GM19397 (cell line): ENCODE data around the gene SIGLEC7.

ENCODE experiments used
- ATAC-seq: cut with Tn5 transposase; IDR thresholded peaks from one replicate; pipeline ENCODE4 v1.9.1; 2021; ENCODE audit warnings: mild to moderate bottlenecking, moderate library complexity; ENCODE audit not compliant: unreplicated experiment

Gene SIGLEC7

DNA sequence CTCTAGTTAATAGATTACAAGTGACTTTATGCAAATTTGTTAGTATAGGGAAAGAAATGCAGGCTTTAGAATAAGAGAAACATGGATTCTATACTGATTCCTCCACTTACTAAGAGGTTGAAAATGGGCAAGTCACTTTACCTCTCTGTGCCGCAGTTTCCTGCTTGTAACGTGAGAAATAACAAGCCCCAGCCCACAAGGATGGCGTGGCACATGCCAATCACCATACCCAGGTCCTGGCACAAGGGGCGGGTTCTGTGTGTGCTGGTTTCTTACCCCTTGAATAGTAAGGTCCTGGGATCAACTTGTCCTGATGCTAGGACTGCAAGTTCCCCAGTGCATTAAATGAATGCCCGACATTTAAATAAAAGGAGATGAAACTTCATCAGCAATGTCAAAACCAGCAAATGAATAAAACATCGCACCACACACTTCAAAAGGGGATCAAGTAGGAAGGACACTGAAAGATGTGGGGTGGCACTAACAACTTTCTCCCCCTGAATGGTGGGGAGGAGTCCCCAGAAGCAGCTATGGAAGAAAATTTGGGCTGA is 25.3 kb upstream of the SIGLEC7 start:
- no peak for ATAC-seq

DNA sequence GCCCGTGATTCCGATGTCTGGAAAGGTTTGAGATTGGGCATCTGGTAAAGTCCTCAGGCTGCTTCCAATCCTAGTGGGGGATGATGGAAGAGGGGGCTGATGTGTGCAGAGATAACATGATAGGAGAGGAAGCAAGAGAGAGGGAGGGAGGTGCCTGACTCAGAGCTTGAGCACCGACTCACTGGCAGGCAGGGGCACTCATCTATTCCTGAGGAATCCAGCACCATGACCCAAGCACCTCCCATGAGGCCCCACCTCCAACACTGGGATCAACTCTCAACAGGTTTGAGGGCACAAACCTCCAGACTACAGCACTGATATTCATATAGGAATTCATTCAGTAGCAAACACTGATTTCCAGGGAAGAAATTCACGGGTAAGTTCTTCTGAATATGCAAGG is 23.0 kb upstream of the SIGLEC7 start:
- no peak for ATAC-seq

DNA sequence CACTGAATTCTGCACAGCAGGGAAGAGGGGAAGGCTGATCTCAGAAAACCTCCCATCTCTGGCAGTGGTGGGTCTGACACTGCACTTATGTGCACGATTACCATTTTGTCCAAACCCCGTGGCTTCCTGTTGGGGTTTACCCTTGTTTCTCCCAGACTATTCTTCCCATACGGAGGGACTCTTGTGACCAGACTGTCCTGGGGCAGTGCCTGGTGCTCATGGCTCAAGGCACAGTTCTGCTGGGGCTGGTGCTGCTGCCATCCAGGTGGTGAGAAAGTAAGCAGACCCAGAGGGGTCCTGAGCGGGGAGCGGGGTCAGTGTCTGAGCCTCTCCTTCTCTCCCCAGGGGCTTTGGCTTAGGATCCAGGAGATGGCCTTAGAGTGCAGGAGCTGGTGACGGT is 22.5 kb upstream of the SIGLEC7 start:
- ATAC-seq: no peak

DNA sequence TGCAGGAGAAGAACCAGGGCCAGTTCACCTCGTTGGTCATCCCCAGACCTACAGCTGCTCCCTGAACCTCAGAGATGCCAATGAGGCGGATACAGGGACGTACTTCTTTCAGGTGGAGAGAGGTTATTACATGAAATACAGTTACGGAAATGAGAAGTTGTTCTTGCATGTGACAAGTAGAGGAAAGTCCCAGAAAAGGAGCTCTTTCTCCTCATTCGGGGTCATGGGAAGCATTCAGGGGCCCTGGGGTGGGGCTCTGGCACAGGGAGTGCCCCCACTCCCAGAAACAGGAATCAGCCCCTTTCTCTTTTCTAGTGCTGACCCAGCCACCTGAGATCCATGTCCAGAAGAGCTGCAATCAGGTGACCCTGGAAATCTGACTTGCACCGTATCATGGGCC is 21.9 kb upstream of the SIGLEC7 start:
- no peak for ATAC-seq

DNA sequence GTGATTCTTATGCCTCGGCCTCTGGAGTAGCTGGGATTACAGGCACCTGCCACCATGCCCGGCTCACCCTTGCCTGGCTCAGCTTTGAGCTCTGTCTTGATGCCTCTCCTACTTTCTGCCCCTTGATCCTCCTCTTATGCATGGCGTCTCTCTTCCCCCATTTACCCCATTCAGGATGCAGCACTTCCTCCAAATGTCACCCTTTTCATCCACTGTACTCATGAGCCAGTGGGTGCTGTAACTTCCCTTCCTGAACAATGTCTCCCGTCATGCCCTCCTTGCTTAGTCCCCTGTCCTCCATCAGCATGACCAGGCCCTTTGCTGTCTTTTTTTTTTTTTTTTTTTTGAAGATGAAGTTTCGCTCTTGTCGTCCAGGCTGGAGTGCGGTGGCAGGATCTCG is 20.8 kb upstream of the SIGLEC7 start:
- ATAC-seq: no peak

DNA sequence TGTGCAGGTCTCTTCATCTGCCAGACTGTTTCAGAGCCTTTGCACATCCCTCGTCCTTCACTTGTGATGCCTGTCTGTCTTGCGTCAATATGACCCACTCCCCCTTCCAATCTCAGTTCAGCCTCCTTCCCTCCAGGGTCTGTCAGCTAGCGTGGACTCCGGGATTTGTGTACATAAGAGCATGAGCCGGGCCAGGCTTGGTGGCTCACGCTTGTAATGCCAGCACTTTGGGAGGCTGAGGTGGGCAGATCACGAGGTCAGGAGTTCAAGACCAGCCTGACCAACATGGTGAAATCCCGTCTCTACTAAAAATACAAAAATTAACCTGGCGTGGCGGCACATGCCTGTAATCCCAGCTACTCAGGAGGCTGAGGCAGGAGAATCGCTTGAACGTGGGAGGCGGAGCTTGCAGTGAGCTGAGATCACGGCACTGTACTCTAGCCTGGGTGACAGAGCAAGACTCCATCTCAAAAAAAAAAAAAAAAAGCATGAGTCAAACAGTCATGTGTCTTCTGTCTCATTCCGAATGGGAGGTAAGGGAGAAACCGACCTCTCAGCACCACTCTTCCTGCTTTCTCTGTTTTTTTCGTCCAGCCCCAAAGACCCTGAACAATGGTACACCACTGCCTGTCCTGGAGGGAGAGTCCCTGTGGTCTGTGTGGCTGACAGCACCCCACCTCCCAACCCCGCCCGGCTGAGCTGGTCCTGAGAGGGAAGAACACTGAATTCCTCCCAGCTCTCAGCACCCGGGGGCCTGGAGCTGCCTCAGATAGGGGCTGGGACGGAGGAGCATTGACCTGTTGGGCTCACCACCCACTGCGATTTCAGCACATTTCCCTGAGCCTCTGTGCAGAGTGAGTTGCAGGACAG is 19.8 kb upstream of the SIGLEC7 start:
- no peak for ATAC-seq

DNA sequence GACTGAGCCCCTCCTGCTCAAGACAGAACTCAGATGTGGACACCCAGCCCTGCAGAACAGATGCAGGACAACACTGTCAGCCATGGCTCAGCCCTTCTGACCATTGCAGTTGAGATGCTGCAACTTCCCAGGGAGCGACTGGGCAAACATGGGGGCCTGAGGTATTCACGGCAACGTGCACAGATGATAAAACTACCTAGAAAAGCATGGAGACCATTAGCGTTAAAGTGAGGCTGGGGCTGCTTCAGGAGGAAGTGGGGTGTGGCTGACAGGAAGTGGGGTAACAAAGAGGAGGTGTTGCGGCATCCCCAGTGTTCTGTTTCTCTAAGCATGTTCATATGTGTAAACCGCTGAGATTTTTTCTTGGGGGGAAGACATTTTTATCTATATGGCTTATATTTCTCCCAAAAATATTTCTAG is 18.7 kb upstream of the SIGLEC7 start:
- no peak for ATAC-seq

DNA sequence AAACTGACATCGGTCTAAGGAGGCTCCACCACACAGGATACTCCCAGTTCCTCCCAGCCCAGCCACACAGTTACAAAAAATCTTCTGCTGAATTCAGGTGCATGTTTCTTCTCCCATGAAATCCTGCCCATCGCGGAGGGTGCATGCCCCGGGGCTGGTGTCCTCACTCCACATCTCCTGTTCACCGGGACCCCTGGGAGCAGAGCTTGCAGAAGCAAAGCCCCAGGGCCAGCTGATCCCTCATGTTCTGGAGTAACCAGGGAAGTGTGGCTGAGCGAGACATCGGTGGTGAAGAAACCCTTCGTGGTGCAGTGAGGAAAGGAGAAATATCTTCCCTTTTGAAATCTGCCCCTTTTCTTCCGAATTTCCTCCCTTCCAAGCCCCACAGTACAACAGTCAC is 18.3 kb upstream of the SIGLEC7 start:
- no peak for ATAC-seq

DNA sequence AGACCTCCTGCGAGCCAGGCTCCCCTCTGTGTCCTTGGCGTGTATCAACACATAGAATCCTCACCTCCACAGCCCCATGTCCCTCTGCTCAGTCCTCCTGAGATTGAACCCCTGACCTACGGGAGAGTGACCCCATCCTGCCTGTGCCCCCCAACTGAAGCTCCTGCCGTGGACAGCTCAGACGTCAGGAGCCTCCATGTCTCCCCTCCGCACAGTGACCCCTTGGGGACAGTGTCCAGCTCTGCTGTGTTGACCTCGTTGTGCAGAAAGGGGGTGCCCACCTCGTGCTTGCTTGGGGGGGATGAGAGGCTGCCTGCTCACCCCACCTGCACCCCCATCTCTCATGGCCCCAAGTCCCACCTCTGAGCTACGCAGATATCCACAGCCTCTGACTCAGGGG is 17.9 kb upstream of the SIGLEC7 start:
- no peak for ATAC-seq

DNA sequence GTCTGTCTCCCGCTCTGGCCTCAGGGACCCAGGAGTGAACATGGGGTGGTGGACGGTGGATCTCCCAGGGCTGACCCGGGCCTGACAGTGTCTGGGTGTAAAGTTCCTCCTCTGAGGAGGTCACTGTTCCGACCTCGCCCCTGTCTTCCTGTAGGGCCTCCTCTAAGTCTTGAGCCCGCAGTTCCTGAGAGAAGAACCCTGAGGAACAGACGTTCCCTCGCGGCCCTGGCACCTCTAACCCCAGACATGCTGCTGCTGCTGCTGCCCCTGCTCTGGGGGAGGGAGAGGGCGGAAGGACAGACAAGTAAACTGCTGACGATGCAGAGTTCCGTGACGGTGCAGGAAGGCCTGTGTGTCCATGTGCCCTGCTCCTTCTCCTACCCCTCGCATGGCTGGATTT is 17.4 kb upstream of the SIGLEC7 start, which contains the start of gene SIGLEC9:
SIGLEC9 (plus strand) TSS at position 178 of the 400 bp plus-strand sequence; CDS start at position 247, 69 bp downstream.
- ATAC-seq: no peak

DNA sequence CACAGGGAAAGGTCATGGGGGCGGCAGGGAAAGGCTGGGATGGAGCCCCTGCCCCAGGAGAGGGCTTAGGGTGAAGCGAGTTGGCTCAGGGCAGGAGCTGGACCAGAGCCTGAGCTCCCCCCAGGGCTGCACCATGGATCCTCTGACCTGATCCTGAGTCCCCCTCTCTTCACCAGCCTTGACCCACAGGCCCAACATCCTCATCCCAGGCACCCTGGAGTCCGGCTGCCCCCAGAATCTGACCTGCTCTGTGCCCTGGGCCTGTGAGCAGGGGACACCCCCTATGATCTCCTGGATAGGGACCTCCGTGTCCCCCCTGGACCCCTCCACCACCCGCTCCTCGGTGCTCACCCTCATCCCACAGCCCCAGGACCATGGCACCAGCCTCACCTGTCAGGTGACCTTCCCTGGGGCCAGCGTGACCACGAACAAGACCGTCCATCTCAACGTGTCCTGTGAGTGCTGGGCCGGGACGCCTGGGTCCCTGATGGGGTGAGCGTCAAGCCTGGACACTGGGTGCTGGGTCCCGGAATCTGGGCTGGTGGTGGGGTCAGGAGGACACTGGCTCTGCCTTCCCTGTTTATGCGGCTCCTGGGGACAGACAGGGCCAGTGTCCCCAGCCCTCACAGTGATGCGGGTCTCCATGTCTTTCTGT is 16.6 kb upstream of the SIGLEC7 start:
- no peak for ATAC-seq

DNA sequence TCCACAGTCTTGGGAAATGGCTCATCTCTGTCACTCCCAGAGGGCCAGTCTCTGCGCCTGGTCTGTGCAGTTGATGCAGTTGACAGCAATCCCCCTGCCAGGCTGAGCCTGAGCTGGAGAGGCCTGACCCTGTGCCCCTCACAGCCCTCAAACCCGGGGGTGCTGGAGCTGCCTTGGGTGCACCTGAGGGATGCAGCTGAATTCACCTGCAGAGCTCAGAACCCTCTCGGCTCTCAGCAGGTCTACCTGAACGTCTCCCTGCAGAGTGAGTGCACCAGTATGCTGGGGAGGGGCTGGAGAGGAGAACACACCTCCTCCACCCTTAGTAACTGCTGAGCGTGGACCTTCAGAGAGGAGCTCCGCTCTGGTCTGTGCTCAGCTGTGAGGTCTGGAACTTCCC is 15.1 kb upstream of the SIGLEC7 start:
- ATAC-seq: no peak

DNA sequence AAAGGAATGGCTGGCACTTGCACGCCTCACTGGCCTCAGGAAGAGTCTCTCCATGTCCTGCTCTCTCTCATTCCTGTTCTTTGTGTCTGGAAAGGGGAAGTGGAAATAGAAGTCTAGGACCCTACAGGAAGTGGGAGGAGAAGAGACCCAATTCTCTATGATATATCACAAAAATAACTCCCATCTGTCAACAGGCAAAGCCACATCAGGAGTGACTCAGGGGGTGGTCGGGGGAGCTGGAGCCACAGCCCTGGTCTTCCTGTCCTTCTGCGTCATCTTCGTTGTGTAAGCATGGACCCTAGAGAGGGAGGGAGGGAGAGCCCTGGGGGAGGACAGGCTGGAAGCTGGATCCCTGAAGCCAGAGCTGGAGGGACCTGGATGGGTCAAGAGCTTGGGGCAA is 14.3 kb upstream of the SIGLEC7 start:
- ATAC-seq: no peak

DNA sequence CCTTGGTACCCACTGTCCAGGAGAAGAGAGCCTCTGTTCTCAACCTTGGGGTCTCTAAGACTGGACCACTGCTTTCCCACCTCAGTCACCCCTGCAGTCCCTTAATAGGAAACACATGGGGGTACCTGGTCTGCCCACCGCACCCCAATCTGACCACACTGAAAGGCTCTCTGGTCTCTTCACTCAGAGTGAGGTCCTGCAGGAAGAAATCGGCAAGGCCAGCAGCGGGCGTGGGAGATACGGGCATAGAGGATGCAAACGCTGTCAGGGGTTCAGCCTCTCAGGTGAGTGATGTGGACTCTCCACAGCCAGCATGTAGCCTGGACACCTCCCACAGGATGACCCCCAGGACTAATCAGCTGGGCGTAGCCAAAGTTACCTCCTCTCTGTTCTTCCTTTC is 13.9 kb upstream of the SIGLEC7 start:
- no peak for ATAC-seq

DNA sequence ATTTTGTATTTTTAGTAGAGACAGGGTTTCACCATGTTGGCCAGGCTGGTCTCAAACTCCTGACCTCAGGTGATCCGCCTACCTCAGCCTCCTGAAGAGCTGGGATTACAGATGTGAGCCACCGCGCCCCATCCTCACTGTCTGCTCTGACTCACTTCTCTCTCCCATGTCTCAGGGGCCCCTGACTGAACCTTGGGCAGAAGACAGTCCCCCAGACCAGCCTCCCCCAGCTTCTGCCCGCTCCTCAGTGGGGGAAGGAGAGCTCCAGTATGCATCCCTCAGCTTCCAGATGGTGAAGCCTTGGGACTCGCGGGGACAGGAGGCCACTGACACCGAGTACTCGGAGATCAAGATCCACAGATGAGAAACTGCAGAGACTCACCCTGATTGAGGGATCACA is 12.4 kb upstream of the SIGLEC7 start:
- ATAC-seq: no peak

DNA sequence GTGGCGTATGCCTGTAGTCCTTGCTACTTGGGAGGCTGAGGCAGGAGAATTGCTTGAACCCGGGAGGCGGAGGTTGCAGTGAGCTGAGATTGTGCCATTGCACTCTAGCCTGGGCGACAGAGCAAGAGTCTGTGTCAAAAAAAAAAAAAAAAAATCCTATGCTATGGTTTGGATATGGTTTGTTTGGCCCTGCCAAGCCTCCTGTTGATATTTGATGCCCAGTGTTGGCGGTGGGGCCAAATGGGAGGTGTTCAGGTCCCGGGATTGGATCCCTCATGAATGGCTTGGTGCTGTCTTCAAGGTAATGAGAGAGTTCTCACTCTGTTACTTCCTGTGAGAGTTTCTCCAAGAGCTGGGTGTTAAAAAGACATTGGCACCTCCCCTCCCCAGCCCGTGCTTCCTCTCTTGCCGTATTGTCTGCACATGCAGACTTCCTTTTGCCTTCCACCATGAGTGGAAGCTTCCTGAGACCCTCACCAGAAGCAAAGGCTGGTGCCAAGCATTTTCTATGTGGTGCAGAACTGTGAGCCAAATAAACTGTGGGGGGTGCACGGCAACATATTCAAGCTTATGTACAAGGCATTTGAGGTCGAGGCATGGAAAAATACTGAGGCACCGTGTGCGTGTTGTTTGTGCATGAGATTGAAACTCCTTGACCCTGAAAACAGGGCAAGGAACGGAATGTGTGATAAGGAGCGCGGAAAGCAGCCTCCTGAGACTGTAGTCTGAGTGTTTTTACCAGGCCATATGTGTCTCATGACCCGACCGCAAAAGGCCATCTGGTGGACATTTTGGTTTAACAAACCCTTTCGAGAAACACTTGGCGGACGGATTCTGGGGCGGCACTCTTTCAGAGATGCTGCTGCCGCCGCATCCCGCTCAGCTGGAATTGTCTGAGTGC is 10.1 kb upstream of the SIGLEC7 start:
- ATAC-seq: no peak

DNA sequence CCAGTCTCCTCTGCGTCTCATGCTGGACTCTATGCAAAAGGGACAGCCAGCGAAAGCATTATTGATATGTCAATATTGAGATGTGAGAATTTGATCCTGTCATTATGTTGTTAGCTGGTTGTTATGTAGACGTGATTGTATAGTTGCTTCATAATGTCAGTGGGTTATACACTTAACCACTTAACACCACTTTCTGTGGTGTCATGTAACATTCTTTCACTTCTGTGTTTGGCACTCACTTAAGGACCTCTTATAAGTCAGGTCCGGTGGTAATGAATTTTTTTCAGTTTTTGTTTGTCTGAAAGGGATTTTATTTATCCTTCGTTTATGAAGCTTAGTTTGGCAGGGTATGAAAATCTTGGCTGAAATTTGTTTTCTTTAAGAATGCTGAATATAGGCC is 7.1 kb upstream of the SIGLEC7 start:
- ATAC-seq: no peak

DNA sequence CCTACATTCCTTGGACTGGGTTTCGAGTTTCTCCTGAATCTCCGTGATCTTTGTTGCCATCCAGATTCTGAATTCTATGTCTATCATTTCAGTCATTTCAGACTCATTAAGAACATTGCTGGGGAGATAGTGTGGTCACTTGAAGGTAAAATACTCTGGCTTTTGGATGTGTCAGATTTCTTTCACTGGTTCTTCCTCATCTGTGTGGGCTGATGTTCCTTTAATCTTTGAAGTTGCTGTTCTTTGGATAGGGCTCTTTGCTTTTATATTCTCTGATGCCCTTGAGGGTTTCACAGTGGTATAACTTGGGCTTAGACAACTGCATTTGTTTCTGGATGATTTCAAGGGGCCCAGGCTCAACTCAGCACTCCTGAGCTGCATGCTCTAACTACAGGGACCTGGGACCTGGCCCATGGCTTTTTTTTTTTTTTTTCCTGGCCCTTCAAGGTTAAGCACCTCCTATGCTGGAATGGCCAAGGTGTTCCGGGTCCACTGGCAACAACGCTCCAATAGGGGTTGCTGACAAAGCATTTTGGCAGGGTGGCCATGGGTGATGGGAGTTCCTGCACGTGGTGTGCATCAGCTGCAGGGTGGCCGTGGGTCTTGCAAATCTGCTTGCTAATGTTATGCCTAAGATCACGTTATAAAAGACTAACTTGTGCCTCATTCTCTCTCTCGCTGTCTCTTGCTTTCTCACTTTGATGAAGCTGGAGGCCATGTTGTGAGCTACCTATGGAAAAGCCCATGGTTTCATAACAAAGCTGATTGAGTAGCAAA is 5.9 kb upstream of the SIGLEC7 start:
- ATAC-seq: no peak

DNA sequence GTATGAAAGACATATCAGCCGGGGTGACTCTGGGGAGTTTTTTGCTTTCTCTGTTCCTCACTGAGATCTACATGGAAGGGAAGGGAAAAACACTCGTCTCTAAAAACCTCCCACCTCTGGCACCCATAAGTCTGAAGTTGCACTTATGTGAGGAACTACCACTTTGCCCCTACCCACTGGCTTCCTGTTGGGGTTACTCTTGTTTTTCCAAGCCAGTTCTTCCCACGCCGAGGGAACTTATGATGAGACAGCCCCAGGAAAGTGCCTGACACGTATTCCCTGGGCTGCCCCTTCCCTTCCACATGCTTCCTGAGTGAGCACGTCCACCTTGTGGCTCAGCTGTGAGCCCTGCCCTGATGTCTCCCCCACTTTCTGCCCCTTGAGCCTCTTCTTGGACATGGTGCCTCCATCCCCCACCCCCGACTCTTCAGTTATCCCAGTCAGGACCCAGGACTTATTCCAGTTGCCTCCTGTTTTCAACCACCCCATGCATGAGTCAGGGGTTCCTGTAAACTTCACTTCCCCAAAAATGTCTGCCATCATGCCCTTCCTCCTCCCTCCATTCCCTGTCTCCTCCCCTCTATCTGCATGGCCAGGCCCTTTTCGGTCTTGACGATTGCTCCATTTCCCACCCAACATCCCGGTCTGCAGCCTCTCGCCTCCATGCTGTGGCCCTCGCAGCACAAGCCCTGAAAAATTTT is 5.1 kb upstream of the SIGLEC7 start:
- no peak for ATAC-seq
